Right forelimb (tissue), 1 donor: ENCODE data around the gene PODN.

Source experiments
- DNase-seq: peaks from one replicate; pipeline ENCODE4 v3.0.0-alpha.2; 2018

Gene PODN

GRCh38 chr1:53051676-53052075 lies 10.3 kb upstream of the PODN start:
- no peak for DNase-seq

GRCh38 chr1:53057127-53057526 lies 4.9 kb upstream of the PODN start:
- DNase-seq: no peak

- DNase-seq: no peak
Observed at GRCh38 chr1:53060579-53060978, 1.4 kb upstream of the PODN start.

GRCh38 chr1:53061123-53061858 lies 722 bp upstream of the PODN start:
- peak; percentile 70 for DNase-seq

GRCh38 chr1:53062708-53063591 lies 937 bp downstream of the PODN start:
- DNase-seq: no peak

- DNase-seq: no peak
Observed at GRCh38 chr1:53063744-53064515, 1.9 kb downstream of the PODN start.

GRCh38 chr1:53065391-53065790 lies 3.4 kb downstream of the PODN start:
- DNase-seq: no peak

- no peak for DNase-seq
Observed at GRCh38 chr1:53066488-53066887, 4.5 kb downstream of the PODN start.

- DNase-seq: no peak
Observed at GRCh38 chr1:53066891-53067738, 5.1 kb downstream of the PODN start.

GRCh38 chr1:53067886-53068285 lies 5.9 kb downstream of the PODN start:
- DNase-seq: no peak

- no peak for DNase-seq
Observed at GRCh38 chr1:53068314-53069099, 6.5 kb downstream of the PODN start.

GRCh38 chr1:53069265-53069662 lies 7.3 kb downstream of the PODN start:
- no peak for DNase-seq

- no peak for DNase-seq
Observed at GRCh38 chr1:53069663-53070327, 7.8 kb downstream of the PODN start.

- peak; percentile 15 for DNase-seq
Observed at GRCh38 chr1:53070621-53071020, 8.6 kb downstream of the PODN start.

- peak; percentile 34 for DNase-seq
Observed at GRCh38 chr1:53071167-53071865, 9.3 kb downstream of the PODN start.

GRCh38 chr1:53071915-53072314 lies 9.9 kb downstream of the PODN start:
- DNase-seq: no peak

GRCh38 chr1:53073287-53073686 lies 11.3 kb downstream of the PODN start:
- no peak for DNase-seq

GRCh38 chr1:53073868-53074311 lies 11.9 kb downstream of the PODN start:
- peak; percentile 52 for DNase-seq

- peak; percentile 41 for DNase-seq
Observed at GRCh38 chr1:53074313-53075154, 12.5 kb downstream of the PODN start.
